Gastroesophageal sphincter (tissue), 4 donors: ENCODE measurements around the gene KIF18A. TPM values are rescaled to one million over a fixed set of nuclear protein-coding genes. Genes with fewer than 3 reads are reported as not detected.

Experiments
- ATAC-seq: fragments of 150-250 bp; one replicate; pipeline ENCODE4 v1.9.1; 2016; ENCODE audit warnings: mild to moderate bottlenecking, moderate library complexity
- H3K27ac ChIP-seq, 4 donors: fragments of 200-600 bp; sonication (generic) in 3 of 4; 1 replicate in 3 of 4; 2 replicates in 1 of 4; pipeline ENCODE4 v1.5.1; 2016 to 2019
- H3K27me3 ChIP-seq: fragments of 200-600 bp; sonication (generic); one replicate; pipeline ENCODE4 v1.5.1; 2019
- H3K36me3 ChIP-seq, 2 donors: fragments of 200-600 bp; sonication (generic); one replicate each; pipeline ENCODE4 v1.5.1; 2019; ENCODE audit warnings: control low read depth in 1 of 2
- H3K4me1 ChIP-seq, 3 donors: fragments of 200-600 bp; sonication (generic); 1 replicate in 2 of 3; 2 replicates in 1 of 3; pipeline ENCODE4 v1.5.1; 2016 to 2019; ENCODE audit warnings: control low read depth in 2 of 3
- H3K4me3 ChIP-seq, 2 donors: fragments of 200-600 bp; sonication (generic); one replicate each; pipeline ENCODE4 v1.5.1; 2019; ENCODE audit warnings: mild to moderate bottlenecking in 1 of 2, moderate library complexity in 1 of 2
- H3K9me3 ChIP-seq, 3 donors: fragments of 200-600 bp; sonication (generic); one replicate each; pipeline ENCODE4 v1.5.1; 2017 to 2019; ENCODE audit warnings: control low read depth in 2 of 3
- EP300 ChIP-seq: sonication (generic); formaldehyde crosslinking; IDR thresholded peaks from one replicate; pipeline ENCODE4 v1.6.1; 2017; ENCODE audit warnings: antibody characterized with exemption, mild to moderate bottlenecking
- POLR2A ChIP-seq, 2 donors: fragments of 450-650 bp; IDR thresholded peaks; one replicate each; pipeline ENCODE4 v1.6.1; 2017; ENCODE audit warnings: antibody characterized with exemption in 2 of 2, mild to moderate bottlenecking in 2 of 2, moderate library complexity in 1 of 2
- POLR2AphosphoS5 ChIP-seq: sonication (generic); formaldehyde crosslinking; IDR thresholded peaks from one replicate; pipeline ENCODE4 v1.6.1; 2017; ENCODE audit warnings: antibody characterized with exemption
- WGBS, 2 donors: methylation state at CpG; one replicate each; pipeline ENCODE4 v1.1.5; 2018; ENCODE audit warnings: low coverage in 1 of 2; 5-methylcytosine and 5-hydroxymethylcytosine counted together
- total RNA-seq, 4 donors: library from RNA; depleted of rRNA; stranded (reverse); fragments of >200 nt; gene quantifications; one replicate each; pipeline ENCODE4 v1.1.0, GENCODE V29; 2016
- TF ChIP-seq, protein P1 (sequence below), 4 experiments: fragments of 200-600 bp in 2 of 4; fragments of 450-650 bp in 2 of 4; sonication (generic) in 1 of 4; IDR thresholded peaks; one replicate each; pipeline ENCODE4 v1.5.1; 2017 to 2019; ENCODE audit warnings: antibody characterized with exemption in 4 of 4, mild to moderate bottlenecking in 2 of 4, moderate library complexity in 2 of 4

The KIF18A gene
- total RNA-seq, 4 donors from 2014 or later: 0.15 to 0.81 (median 0.59) TPM; not detected in 1

DNA sequence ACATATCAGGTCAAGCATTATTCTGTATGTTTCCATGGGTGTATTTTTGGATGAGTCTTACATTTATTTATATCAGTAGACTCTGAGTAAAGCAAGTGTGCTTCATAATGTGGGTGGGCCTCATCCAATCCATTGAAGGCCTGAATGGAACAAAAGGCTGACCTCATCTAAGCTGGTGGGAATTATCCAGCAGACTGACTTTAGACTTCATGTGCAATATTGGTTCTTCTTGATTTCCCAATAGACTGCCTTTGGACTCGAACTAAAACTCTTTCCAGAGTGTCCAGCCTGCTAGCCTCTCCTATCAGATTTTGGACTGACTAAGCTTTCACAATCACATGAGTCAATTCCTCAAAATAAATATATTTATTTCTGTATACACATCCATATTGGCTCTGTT, 116.2 kb downstream of the KIF18A start:
- no peaks in the 10 kb centered on the region for H3K9me3 ChIP-seq
- no peaks in the 10 kb centered on the region for H3K27me3 ChIP-seq
- H3K36me3 ChIP-seq: no peaks in the 10 kb centered on the region
- peak; percentile 28 for ATAC-seq
- WGBS, 2 donors: 55 to 100% methylated on average over 1 of the region's 1 CpG
- no peak overlapping the region for H3K4me3 ChIP-seq
- no peak overlapping the region for H3K27ac ChIP-seq
- TF ChIP-seq, protein P1, sequence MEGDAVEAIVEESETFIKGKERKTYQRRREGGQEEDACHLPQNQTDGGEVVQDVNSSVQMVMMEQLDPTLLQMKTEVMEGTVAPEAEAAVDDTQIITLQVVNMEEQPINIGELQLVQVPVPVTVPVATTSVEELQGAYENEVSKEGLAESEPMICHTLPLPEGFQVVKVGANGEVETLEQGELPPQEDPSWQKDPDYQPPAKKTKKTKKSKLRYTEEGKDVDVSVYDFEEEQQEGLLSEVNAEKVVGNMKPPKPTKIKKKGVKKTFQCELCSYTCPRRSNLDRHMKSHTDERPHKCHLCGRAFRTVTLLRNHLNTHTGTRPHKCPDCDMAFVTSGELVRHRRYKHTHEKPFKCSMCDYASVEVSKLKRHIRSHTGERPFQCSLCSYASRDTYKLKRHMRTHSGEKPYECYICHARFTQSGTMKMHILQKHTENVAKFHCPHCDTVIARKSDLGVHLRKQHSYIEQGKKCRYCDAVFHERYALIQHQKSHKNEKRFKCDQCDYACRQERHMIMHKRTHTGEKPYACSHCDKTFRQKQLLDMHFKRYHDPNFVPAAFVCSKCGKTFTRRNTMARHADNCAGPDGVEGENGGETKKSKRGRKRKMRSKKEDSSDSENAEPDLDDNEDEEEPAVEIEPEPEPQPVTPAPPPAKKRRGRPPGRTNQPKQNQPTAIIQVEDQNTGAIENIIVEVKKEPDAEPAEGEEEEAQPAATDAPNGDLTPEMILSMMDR (IDR thresholded peaks at IDR 0.05): no peak
- TF ChIP-seq EP300 (no peak), POLR2A (IDR thresholded peaks at IDR 0.05) (no peak), POLR2AphosphoS5 (no peak)
- H3K4me1 ChIP-seq: no peaks in the 10 kb centered on the region

DNA sequence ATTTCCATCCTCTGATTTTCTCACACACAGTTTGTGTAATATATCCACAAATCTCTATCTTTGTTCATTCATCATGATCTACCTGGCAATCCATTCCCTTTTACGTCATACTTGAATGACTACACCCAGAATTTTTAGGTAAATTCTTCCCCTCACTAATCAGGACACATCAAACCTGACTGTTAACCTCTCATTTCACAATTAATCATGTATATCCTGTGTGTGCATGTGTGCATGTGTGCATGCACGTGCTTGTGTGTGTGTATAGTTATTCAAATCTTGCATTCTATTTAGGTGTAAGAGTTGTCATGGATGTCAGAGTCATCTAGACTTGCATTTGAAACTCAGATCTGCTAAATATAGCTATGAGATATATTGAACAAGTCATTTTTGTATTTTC, 130.4 kb downstream of the KIF18A start:
- WGBS, 2 donors: 58 to 65% methylated on average over 1 to 2 of the region's 2 CpGs
- no peak for ATAC-seq
- no peaks in the 10 kb centered on the region for H3K36me3 ChIP-seq

DNA sequence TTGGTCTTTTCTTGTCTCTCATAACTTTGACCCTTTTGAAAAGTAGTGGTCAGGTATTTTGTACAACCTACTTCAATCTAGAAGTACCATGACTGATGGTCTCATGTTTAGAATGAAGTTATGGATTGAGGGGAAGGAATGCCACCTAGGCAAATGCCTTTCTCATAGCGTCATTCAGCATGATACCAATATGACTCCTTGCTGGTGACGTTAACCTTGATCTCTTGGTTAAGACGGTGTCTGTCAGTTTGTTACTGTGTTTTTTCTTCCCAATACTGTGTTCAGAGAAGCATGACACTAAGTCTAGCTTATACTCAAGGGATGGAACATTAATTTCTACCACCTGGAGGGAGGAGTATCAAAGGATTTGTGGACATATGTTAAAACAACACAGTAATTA, 130.9 kb downstream of the KIF18A start:
- TF ChIP-seq POLR2AphosphoS5 (no peak), EP300 (no peak), POLR2A (IDR thresholded peaks at IDR 0.05) (no peak)
- TF ChIP-seq, protein P1 (IDR thresholded peaks at IDR 0.05): no peak
- no peaks in the 10 kb centered on the region for H3K9me3 ChIP-seq
- no peaks in the 10 kb centered on the region for H3K27me3 ChIP-seq
- WGBS, 2 donors: 82 to 92% methylated on average over 3 of the region's 3 CpGs
- H3K27ac ChIP-seq: no peak overlapping the region
- H3K4me1 ChIP-seq: no peaks in the 10 kb centered on the region
- H3K36me3 ChIP-seq: no peaks in the 10 kb centered on the region
- no peak overlapping the region for H3K4me3 ChIP-seq
- ATAC-seq: no peak

More for the DNA sequence above, 130.4 kb downstream of the KIF18A start:
- Histone ChIP-seq H3K27me3 (no peaks in the 10 kb centered on the region), H3K4me1 (no peaks in the 10 kb centered on the region), H3K4me3 (no peak overlapping the region), H3K9me3 (no peaks in the 10 kb centered on the region), H3K27ac (no peak overlapping the region)
- TF ChIP-seq, protein P1 (IDR thresholded peaks at IDR 0.05): no peak
- TF ChIP-seq EP300: no peak
- no peak for TF ChIP-seq POLR2A (IDR thresholded peaks at IDR 0.05)
- TF ChIP-seq POLR2AphosphoS5: no peak

DNA sequence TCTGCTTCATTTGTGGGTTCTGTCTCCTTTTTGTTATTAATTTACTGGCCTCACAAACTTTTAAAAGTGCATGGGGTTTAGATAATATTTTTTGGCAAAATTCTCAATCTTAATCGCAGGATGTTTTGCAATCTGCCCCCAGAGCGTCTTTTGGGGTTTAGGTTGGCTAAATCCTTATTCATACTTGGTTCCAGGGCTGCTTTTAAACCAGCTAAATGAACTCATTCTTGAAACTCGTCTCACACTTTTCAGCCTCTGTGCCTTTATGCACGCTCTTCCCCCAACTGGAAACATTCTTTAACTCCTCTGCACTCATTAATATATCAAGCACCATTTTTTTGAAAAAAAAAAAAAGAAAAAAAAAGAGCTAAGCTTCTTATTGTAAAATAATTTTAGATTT, 131.7 kb downstream of the KIF18A start:
- no peak overlapping the region for H3K4me3 ChIP-seq
- WGBS, 2 donors: 59 to 63% methylated on average over 4 of the region's 4 CpGs
- no peaks in the 10 kb centered on the region for H3K36me3 ChIP-seq
- H3K9me3 ChIP-seq: no peaks in the 10 kb centered on the region
- no peaks in the 10 kb centered on the region for H3K27me3 ChIP-seq
- TF ChIP-seq POLR2AphosphoS5 (no peak), POLR2A (IDR thresholded peaks at IDR 0.05) (no peak), EP300 (no peak)
- TF ChIP-seq, protein P1 (IDR thresholded peaks at IDR 0.05): no peak
- H3K4me1 ChIP-seq: no peaks in the 10 kb centered on the region
- no peak for ATAC-seq
- H3K27ac ChIP-seq: no peak overlapping the region

DNA sequence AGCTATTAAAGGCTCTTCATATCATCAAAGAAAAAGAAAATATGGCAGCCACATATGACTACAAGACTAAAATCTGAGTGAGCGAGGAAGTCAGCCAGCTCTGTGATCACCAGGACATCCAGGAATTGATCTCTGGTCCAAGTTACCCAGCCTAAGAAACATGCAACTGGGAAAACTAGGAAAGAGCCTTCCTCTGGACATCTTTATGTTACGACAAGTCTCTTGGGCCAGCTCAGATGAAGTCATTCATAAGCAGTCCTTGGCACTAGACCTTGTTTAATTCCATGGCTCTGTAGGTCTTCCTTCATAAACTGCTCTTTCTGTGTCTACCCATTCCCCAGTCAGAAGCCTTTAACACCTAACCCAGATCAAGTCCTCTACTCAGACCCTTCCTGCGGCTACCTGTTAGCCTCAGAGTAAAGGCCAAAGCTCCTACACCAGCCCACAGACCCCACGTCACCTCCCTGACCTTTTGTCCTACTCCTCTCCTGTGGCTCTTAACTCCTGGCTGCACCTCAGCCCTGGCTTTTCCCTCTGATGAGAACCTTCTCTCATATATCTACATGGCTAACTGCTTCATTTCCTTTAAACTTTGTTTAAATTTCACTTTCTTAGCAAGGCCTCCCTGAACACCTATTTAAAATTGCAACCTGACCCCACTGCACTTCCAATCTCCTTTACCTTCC, 134.0 kb downstream of the KIF18A start:
- Histone ChIP-seq H3K27ac (no peak overlapping the region), H3K27me3 (no peaks in the 10 kb centered on the region), H3K4me1 (no peaks in the 10 kb centered on the region), H3K4me3 (no peak overlapping the region), H3K36me3 (no peaks in the 10 kb centered on the region), H3K9me3 (no peaks in the 10 kb centered on the region)
- 67 to 82% methylated on average over 3 to 4 of the region's 4 CpGs for WGBS, 2 donors
- ATAC-seq: no peak
- TF ChIP-seq, protein P1 (IDR thresholded peaks at IDR 0.05): no peak
- TF ChIP-seq POLR2A (IDR thresholded peaks at IDR 0.05) (no peak), POLR2AphosphoS5 (no peak), EP300 (no peak)
